Measurements from ENCODE around the gene NLK.

- TF ChIP-seq POLR2A (IDR thresholded peaks at IDR 0.05; ENCODE audit: low read depth, low read length) = no peak
- TF ChIP-seq POLR2AphosphoS5 (IDR thresholded peaks at IDR 0.05; ENCODE audit: low read depth, low read length) = no peak
- TF ChIP-seq TAF1 (IDR thresholded peaks at IDR 0.05; ENCODE audit: borderline replicate concordance, low read depth, low read length) = no peak
These were observed 140.1 kb downstream of the NLK start for GRCh38 chr17:28182559-28182958.

All from GM12892 (cell line).